Activated naive CD4-positive, alpha-beta T cell treated with anti-CD3 and anti-CD28 coated beads for 36 hours (primary cell): ENCODE results near the gene ST3GAL5. TPM values are rescaled to one million over a fixed set of nuclear protein-coding genes. Genes with fewer than 3 reads are reported as not detected.

ENCODE experiments used
- CTCF ChIA-PET: fragments of 350-600 bp; sonication (Branson Sonifier 250); formaldehyde crosslinking; loops from one replicate; lab custom pipeline; 2021; ENCODE audit warnings: antibody characterized with exemption; lab: Charles Lee
- DNase-seq: peaks from one replicate; pipeline ENCODE4 v3.0.0-alpha.2; 2020
- H3K27ac Mint-ChIP-seq: one replicate; pipeline ENCODE4 v1.8.0; 2021; ENCODE audit warnings: mild to moderate bottlenecking, mixed read lengths
- H3K27me3 Mint-ChIP-seq: one replicate; pipeline ENCODE4 v1.8.0; 2021; ENCODE audit warnings: low read depth, mixed read lengths
- H3K36me3 Mint-ChIP-seq: one replicate; pipeline ENCODE4 v1.8.0; 2021; ENCODE audit warnings: low read depth, mixed read lengths
- H3K4me1 Mint-ChIP-seq: one replicate; pipeline ENCODE4 v1.8.0; 2021; ENCODE audit warnings: low read depth, mixed read lengths
- H3K4me3 Mint-ChIP-seq: one replicate; pipeline ENCODE4 v1.8.0; 2021; ENCODE audit warnings: mild to moderate bottlenecking, moderate library complexity, mixed read lengths
- H3K9me3 Mint-ChIP-seq: one replicate; pipeline ENCODE4 v1.8.0; 2021; ENCODE audit warnings: mixed read lengths
- intact Hi-C: fragments of 100-400 bp; cut with micrococcal nuclease; formaldehyde crosslinking; loops from one replicate; pipeline ENCODE4 v1.15.1; 2023
- total RNA-seq, 2 experiments: library from RNA; stranded (reverse); gene quantifications; one replicate each; pipeline ENCODE4 v1.2.3, GENCODE V29; 2021

ST3GAL5 gene
- total RNA-seq, 2 experiments from 2014 or later: 9.5 to 10.4 TPM

DNA sequence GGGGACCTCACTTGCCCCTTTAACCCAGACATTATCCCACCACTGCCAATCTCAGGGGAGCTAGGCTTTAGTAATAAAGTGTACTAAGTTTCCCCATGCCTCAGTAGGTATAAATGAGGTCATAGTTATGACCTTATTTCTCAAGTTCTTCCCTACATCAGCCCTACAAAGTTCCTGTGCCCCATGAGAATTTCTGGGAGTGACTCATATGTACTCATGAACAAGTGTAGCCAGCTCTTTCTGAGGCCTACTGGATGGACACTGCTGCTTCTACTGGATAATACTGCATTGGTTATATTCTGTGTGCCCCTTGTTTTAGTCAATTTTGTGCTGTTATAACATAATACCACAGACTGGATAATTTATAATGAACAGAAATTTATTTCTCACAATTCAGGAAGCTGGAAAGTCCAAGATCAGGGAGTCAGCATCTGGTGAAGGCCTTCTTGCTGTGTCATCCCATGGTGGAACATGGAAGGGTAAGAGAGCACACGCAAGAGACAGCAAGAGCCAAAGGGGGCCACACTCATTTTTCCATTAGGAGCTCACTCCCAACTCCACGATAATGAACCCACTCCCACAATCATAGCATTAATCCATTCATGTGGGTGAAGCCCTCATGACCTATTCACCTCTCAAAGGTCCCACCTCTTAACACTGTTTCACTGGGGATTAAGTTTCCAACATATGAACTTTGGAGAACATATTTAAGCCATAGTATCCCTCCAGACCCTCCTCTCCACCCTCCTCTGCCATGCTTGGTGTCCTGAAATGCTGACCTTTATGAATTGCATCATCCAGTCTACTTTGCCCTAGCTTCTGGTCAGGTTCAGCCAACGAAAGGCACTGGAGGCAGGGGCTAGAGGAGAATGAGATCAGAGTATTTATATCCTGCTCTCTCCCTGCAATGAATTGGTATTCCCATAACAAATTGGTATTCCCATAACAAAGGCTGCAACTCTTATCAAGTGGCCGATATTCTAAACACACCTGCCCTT, 25.4 kb upstream of the ST3GAL5 start:
- no peak for DNase-seq
- H3K27me3 Mint-ChIP-seq: no peaks in the 10 kb centered on the region
- H3K36me3 Mint-ChIP-seq: no peaks in the 10 kb centered on the region
- CTCF ChIA-PET: interaction anchor here (0.6 to 1.8 kb wide), 2 partner anchors 10 to 98 kb away, joined by 3 to 4 read pairs; no protein-coding TSS in a partner anchor
- H3K4me3 Mint-ChIP-seq: no peak overlapping the region
- no peaks in the 10 kb centered on the region for H3K4me1 Mint-ChIP-seq
- H3K9me3 Mint-ChIP-seq: no peaks in the 10 kb centered on the region
- intact Hi-C loops: no loop called here
- H3K27ac Mint-ChIP-seq: no peak overlapping the region

- intact Hi-C loops: no loop called here
- no peaks in the 10 kb centered on the region for H3K9me3 Mint-ChIP-seq
- CTCF ChIA-PET: interaction anchor here (0.6 to 1.8 kb wide), 3 partner anchors 23 to 98 kb away, joined by 3 to 6 read pairs (median 4); no protein-coding TSS in a partner anchor
- H3K27ac Mint-ChIP-seq: no peak overlapping the region
- DNase-seq: no peak
- no peaks in the 10 kb centered on the region for H3K4me1 Mint-ChIP-seq
- H3K27me3 Mint-ChIP-seq: no peaks in the 10 kb centered on the region
- no peak overlapping the region for H3K4me3 Mint-ChIP-seq
- no peaks in the 10 kb centered on the region for H3K36me3 Mint-ChIP-seq
Observed at GRCh38 chr2:85911814-85912692, 23.3 kb upstream of the ST3GAL5 start.

- Mint-ChIP-seq H3K4me3 (no peak overlapping the region), H3K9me3 (no peaks in the 10 kb centered on the region), H3K27ac (no peak overlapping the region), H3K36me3 (no peaks in the 10 kb centered on the region), H3K27me3 (no peaks in the 10 kb centered on the region), H3K4me1 (no peaks in the 10 kb centered on the region)
- DNase-seq: no peak
- CTCF ChIA-PET: interaction anchor here (1.6 to 1.8 kb wide), 2 partner anchors 22 to 97 kb away, joined by 4 to 6 read pairs; no protein-coding TSS in a partner anchor
- intact Hi-C loops: no loop called here
Observed at GRCh38 chr2:85911097-85911496, 22.3 kb upstream of the ST3GAL5 start.

DNA sequence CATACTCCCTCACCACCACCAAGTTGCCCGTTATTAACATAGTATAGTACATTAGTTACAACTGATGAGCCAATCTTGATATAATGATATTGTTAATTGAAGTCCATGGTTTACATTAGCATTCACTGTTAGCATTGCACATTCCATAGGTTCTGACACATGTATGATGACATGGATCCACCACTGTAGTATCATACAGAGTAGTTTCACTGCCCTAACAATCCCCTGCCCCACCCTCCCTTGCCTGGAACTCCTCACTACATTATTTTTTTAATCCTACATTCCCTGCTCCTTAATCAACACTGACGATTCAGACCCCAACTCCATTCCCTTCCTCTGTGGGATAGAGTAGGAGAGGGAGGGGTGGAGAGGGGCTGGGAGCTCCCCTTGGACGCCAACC, 20.2 kb upstream of the ST3GAL5 start:
- Mint-ChIP-seq H3K27ac (no peak overlapping the region), H3K9me3 (no peaks in the 10 kb centered on the region)
- intact Hi-C loops: no loop called here

DNA sequence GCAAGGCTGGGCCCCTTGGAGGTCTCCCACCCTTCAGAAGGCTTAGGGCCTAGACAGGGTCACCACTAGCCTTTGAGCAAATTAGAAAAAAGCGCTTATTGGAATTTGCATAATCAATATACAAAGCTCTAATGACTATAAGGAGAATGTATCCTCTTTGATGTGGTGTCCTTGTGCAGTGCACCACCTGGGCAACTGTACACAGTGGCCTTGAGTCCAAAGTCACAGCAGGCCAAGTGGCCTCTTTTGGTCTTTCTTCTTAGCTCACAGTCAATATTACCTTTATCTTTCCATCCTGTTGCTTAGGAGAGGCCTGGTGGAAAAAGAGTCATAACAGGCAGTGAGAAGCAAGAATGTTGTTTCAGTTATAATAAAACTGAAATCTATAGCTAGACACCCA, 19.7 kb upstream of the ST3GAL5 start:
- H3K27ac Mint-ChIP-seq: no peak overlapping the region
- H3K4me3 Mint-ChIP-seq: no peak overlapping the region
- H3K36me3 Mint-ChIP-seq: no peaks in the 10 kb centered on the region
- no peaks in the 10 kb centered on the region for H3K9me3 Mint-ChIP-seq
- no peaks in the 10 kb centered on the region for H3K27me3 Mint-ChIP-seq
- CTCF ChIA-PET: interaction anchor here (0.6 to 1.5 kb wide), 3 partner anchors 19 to 382 kb away, joined by 3 to 4 read pairs (median 3); no protein-coding TSS in a partner anchor
- intact Hi-C loops: no loop called here
- no peaks in the 10 kb centered on the region for H3K4me1 Mint-ChIP-seq
- DNase-seq: no peak

More for the DNA sequence above, 20.2 kb upstream of the ST3GAL5 start:
- CTCF ChIA-PET: interaction anchor here (1.5 kb wide), 1 partner anchor 78 kb away, joined by 3 read pairs; no protein-coding TSS in a partner anchor
- no peaks in the 10 kb centered on the region for H3K36me3 Mint-ChIP-seq
- DNase-seq: no peak
- no peaks in the 10 kb centered on the region for H3K4me1 Mint-ChIP-seq
- H3K4me3 Mint-ChIP-seq: no peak overlapping the region
- no peaks in the 10 kb centered on the region for H3K27me3 Mint-ChIP-seq

GRCh38 chr2:85907671-85908157, 18.9 kb upstream of the ST3GAL5 start:
- CTCF ChIA-PET: interaction anchor here (0.6 to 1.5 kb wide), 3 partner anchors 18 to 382 kb away, joined by 3 to 4 read pairs (median 3); no protein-coding TSS in a partner anchor
- DNase-seq: no peak
- no peak overlapping the region for H3K4me3 Mint-ChIP-seq
- no peak overlapping the region for H3K27ac Mint-ChIP-seq
- H3K27me3 Mint-ChIP-seq: no peaks in the 10 kb centered on the region
- H3K4me1 Mint-ChIP-seq: no peaks in the 10 kb centered on the region
- intact Hi-C loops: no loop called here
- H3K9me3 Mint-ChIP-seq: no peaks in the 10 kb centered on the region
- no peaks in the 10 kb centered on the region for H3K36me3 Mint-ChIP-seq

GRCh38 chr2:85906748-85907147, 18.0 kb upstream of the ST3GAL5 start:
- H3K36me3 Mint-ChIP-seq: no peaks in the 10 kb centered on the region
- H3K9me3 Mint-ChIP-seq: no peaks in the 10 kb centered on the region
- H3K27me3 Mint-ChIP-seq: no peaks in the 10 kb centered on the region
- no peak overlapping the region for H3K27ac Mint-ChIP-seq
- no peak overlapping the region for H3K4me3 Mint-ChIP-seq
- no peaks in the 10 kb centered on the region for H3K4me1 Mint-ChIP-seq
- no peak for DNase-seq
- intact Hi-C loops: no loop called here
- CTCF ChIA-PET: interaction anchor here (0.6 kb wide), 1 partner anchor 145 kb away, joined by 3 read pairs; no protein-coding TSS in a partner anchor

- CTCF ChIA-PET: no interaction called here
- DNase-seq: no peak
- Mint-ChIP-seq H3K9me3 (no peaks in the 10 kb centered on the region), H3K4me3 (no peak overlapping the region), H3K27me3 (no peaks in the 10 kb centered on the region), H3K27ac (no peak overlapping the region), H3K4me1 (no peaks in the 10 kb centered on the region), H3K36me3 (no peaks in the 10 kb centered on the region)
- intact Hi-C loops: loop anchor here (1.0 kb wide), 1 partner anchor 88 kb away; no protein-coding TSS in a partner anchor
Observed at GRCh38 chr2:85905891-85906290, 17.1 kb upstream of the ST3GAL5 start.

- H3K27me3 Mint-ChIP-seq: no peaks in the 10 kb centered on the region
- no peak overlapping the region for H3K4me3 Mint-ChIP-seq
- peaks cover 4% of the 10 kb centered on the region for H3K4me1 Mint-ChIP-seq
- H3K27ac Mint-ChIP-seq: no peak overlapping the region
- CTCF ChIA-PET: interaction anchor here (1.0 to 1.7 kb wide), 2 partner anchors 18 to 174 kb away, joined by 3 to 4 read pairs; no protein-coding TSS in a partner anchor
- H3K9me3 Mint-ChIP-seq: no peaks in the 10 kb centered on the region
- no peak for DNase-seq
- intact Hi-C loops: loop anchor here (1.0 kb wide), 1 partner anchor 89 kb away; no protein-coding TSS in a partner anchor
- no peaks in the 10 kb centered on the region for H3K36me3 Mint-ChIP-seq
Observed at GRCh38 chr2:85905187-85905666, 16.4 kb upstream of the ST3GAL5 start.

DNA sequence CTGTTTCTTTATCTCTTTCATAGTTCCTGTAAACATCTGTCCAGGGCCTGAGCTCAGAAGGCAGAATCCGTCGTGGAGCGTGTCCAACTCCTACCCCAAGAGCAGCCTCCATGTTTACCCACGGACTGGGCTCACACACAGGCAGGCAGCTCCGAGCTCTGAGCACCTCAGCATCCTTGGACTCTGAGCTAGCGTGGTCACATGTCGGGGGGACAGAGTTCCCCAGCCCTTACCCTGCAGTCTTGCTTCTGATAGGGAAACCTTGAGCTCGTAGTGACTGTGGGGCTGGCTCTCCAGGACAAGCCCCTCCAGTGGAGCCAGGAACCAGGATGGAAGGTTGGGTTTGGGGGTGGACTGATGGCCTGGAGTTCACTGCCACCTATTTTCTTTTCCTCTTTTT, 15.1 kb upstream of the ST3GAL5 start:
- no peaks in the 10 kb centered on the region for H3K9me3 Mint-ChIP-seq
- no peak overlapping the region for H3K27ac Mint-ChIP-seq
- intact Hi-C loops: no loop called here
- CTCF ChIA-PET: interaction anchor here (0.9 to 1.7 kb wide), 5 partner anchors 10 to 175 kb away, joined by 3 to 6 read pairs (median 4); partner anchors contain the start of gene ST3GAL5
- no peaks in the 10 kb centered on the region for H3K36me3 Mint-ChIP-seq
- peaks cover 13% of the 10 kb centered on the region for H3K4me1 Mint-ChIP-seq
- no peak for DNase-seq
- no peaks in the 10 kb centered on the region for H3K27me3 Mint-ChIP-seq
- H3K4me3 Mint-ChIP-seq: no peak overlapping the region

DNA sequence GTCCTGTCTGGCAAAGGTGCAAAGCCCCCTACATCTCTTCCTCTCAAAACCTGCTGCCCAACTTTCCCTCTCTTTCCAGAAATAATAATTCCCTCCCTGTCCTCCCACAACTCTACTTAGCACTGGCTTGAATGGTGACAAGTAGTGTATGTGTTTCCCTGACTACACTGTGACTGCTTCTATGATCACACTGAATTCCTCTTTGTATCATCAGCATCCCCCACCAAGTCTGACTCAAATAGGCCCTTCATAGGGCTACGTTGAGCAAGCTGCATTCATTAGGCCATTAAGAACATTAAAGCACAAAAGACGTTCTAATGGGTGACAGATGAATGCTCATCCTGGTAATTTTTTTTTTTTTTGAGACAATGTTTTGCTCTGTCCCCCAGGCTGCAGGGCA, 13.7 kb upstream of the ST3GAL5 start:
- H3K9me3 Mint-ChIP-seq: no peaks in the 10 kb centered on the region
- no peak overlapping the region for H3K27ac Mint-ChIP-seq
- H3K27me3 Mint-ChIP-seq: no peaks in the 10 kb centered on the region
- CTCF ChIA-PET: interaction anchor here (1.3 kb wide), 1 partner anchor 13 kb away, joined by 4 read pairs; the partner anchor contains the start of gene ST3GAL5
- H3K36me3 Mint-ChIP-seq: no peaks in the 10 kb centered on the region
- DNase-seq: no peak
- no peak overlapping the region for H3K4me3 Mint-ChIP-seq
- intact Hi-C loops: no loop called here
- H3K4me1 Mint-ChIP-seq: peaks cover 21% of the 10 kb centered on the region
